Skin epidermis (tissue), 12 donors: ENCODE measurements around the gene SLC9A7.

Source experiments
- H3K27ac ChIP-seq, 21 experiments: fragments of 200-600 bp; sonication (generic) in 11 of 21; one replicate each; pipeline ENCODE4 v1.5.0; 2020; ENCODE audit warnings: mild to moderate bottlenecking in 3 of 21, inconsistent platforms in 2 of 21, moderate library complexity in 2 of 21
- H3K4me3 ChIP-seq, 7 experiments: fragments of 200-600 bp; sonication (generic) in 2 of 7; one replicate each; pipeline ENCODE4 v1.5.0; 2020; ENCODE audit warnings: inconsistent platforms in 2 of 7, mild to moderate bottlenecking in 2 of 7, moderate library complexity in 1 of 7

Gene SLC9A7

DNA sequence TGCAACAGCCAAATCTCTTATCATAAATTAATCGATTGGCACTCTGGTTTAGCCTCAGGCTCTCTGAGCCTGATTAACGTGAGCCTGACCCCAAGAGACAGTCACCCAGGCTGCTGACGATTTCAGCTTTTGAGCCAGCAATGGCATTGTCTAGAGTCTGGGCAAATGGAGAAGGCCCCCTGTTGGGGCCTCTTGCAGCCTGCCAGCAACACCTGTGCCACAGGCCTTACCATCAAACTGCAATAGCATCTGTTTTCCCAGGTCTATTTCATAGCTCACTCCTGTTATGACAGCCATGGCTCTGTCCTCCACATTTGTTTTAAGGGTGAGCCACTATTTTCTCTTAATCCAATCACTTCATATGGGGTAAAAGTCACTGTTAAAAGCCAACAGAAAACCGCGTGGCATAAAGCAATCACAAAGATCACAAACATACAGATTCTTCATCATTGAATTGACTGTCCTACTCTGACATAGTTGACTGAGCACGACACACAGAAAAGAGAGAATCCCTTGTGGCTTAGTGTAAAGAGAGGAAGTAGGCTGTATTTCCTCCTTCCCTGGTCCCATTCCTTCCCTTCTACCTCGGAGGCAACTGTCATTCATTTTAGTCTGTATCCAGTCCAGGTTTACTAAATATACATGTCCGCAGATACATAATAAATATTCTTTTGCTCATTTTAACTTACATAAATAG is 47.8 kb downstream of the SLC9A7 start:
- Histone ChIP-seq H3K27ac (peak overlapping the region in 1 of 21 experiments; percentile 23), H3K4me3 (no peak overlapping the region)

DNA sequence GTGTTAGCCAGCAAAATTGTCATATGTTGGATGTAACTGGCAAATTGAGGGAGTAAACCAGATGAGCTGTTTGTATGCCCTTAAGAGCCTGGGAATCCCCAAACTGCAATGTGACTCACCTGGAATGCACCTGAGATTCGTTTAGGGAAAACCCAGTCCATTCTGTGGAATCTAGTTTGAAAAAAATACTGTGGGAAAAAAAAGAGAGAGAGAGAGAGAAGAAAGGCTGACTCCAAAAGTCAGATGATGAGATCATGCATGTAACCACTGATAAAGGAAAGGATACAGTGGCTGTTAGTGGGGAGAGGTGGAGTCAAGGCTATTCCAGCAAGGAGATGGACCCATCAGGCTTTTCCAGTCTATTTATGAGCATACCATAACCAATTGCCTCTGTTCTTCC is 48.5 kb downstream of the SLC9A7 start:
- no peak overlapping the region for H3K27ac ChIP-seq
- H3K4me3 ChIP-seq = no peak overlapping the region

DNA sequence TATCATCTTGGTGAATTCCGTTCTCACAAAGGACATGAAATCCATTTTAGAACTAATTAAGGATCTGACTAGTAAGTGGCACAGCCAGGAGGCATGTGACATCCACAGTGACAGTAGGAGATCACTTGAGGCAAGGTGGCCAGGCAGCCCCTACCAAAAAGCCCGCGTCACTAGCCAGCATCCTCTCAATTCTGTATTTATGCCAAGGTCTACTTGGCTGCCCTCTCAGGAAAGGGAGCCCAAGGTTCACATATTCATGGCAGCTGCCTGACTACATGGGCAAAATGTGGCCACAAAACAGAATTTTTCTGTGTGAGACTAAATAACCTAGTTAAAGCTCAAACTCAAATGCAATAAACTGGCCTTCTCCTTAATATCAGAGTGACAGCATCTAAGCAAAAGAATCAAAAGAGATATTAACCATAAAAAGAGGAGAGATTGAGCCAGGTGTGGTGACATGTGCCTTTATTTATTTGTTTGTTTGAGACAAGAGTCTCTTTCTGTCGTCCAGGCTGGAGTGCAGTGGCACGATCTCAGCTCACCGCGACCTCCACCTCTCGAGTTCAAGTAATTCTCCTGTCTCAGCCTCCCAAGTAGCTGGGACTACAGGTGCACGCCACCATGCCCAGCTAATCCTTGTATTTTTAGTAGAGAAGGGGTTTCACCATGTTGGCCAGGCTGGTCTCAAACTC is 51.5 kb downstream of the SLC9A7 start:
- Histone ChIP-seq H3K4me3 (no peak overlapping the region), H3K27ac (no peak overlapping the region)

DNA sequence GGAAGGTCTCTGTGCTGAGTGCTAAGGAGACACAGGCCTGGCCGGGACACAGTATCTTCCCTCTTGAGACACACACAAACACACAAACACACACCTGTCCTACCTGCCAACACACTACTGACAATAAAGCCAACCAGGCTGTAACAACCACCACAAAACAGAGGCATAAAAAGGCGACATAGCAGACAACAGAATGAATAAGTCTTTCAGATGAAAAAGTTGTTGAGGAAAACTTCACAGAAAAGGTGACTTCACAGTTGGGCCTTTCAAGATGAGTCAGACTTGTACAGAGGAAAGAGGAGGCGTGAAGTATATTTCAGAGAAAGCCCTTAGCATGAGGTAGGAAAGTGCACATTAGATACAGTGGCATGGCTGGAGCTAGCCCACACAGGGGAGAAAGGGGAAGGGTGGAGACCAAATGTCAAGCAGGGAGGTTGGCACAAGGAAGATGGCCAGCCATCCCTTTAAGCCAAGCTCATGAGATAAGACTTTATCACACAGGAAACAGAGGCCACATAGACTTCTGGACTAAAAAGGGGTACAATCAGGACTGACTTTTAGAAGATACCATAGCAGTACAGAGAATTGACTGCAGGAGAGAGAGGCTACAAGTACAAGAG is 54.0 kb downstream of the SLC9A7 start:
- no peak overlapping the region for H3K4me3 ChIP-seq

DNA sequence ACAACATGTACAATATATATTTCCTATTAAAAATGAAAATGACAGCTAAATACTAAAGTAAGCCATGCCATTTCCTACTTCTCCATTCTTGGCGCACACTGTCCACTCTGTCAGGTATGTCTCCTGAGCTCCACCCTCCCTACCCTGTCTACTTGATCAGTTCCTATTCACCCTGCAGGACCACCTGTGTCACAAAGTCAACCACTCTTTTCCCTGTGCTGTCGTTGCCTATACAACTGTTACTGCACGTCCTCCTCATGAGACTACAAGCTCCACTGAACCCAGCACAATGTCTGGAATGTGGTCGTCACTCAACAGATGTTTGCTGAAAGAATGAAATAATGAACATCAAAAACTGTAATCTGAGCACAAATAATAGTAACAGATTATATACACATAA is 54.9 kb downstream of the SLC9A7 start:
- Histone ChIP-seq H3K27ac (no peak overlapping the region), H3K4me3 (no peak overlapping the region)

More for the DNA sequence above, 54.0 kb downstream of the SLC9A7 start:
- peak overlapping the region in 1 of 21 experiments; percentile 11 for H3K27ac ChIP-seq

DNA sequence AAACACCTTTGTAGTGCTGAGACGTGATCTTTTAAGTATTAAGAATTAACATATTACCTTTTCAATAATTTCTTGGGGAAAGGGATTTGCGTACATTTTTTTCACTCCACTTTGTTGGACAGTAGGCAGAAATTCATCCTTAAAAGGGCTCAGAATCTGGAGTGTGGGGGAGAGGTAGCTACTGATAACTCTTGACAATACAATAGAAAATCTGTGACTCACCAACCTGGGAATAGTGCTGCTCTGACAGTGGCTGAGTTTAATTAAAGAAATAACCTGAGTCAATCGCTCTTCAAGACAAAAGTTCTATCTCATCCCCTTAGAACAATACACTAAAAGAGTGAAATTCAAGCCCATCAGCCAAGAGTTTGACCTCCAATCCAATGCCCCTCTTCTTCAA is 60.2 kb downstream of the SLC9A7 start:
- Histone ChIP-seq H3K27ac (no peak overlapping the region), H3K4me3 (no peak overlapping the region)

DNA sequence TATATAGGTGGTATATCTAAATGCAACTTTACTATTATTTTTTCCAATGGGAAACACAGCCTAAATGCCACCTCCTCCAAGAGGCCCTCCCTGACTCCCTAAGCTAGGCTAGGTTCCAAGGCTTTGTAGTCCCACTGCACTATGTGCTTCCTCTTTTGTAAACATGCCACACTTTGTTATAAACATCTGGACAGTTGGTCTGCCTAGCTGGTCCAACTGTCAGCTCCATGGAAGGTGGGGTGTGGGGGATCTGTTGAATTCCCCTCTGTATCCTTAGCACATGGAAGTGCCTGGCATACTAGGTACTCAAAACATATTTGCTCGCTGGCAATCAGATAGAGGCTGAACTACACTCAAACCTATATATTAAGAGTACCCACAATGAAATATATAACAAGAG is 63.4 kb downstream of the SLC9A7 start:
- Histone ChIP-seq H3K4me3 (no peak overlapping the region), H3K27ac (no peak overlapping the region)

DNA sequence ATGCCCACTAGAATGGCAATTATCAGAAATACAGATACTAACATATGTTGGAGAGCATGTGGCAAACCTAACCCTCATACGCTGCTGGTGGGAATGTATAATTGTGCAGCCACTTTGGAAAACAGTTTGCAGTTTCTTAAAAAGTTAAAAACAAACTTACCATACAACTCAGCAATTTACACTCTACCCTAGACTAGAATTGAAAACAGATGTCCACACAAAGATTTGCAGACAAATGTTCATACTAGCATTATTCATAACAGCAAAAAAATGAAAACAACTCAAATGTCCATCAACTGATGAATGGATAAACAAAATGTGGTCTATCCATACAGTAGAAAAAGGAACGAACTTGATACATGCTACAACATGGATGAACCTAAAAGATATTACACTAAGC is 64.4 kb downstream of the SLC9A7 start:
- Histone ChIP-seq H3K4me3 (no peak overlapping the region), H3K27ac (no peak overlapping the region)

DNA sequence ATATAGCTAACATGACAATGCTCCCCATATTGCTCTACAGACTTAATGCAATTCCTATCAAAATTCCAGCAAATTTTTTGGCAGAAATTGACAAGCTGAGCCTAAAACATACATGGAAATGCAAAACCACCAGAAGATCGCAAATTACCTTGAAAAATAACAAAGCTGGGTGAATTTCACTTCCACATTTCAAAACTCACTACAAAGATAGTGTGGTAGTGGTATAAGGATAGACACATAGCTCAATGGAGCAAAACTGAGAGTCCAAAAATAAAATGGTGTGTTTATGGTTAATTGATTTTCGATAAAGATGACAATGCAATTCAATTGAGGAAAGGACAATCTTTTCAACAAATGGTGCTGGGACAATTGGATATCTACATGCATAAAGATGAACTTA is 65.8 kb downstream of the SLC9A7 start:
- H3K4me3 ChIP-seq = no peak overlapping the region
- H3K27ac ChIP-seq = no peak overlapping the region

DNA sequence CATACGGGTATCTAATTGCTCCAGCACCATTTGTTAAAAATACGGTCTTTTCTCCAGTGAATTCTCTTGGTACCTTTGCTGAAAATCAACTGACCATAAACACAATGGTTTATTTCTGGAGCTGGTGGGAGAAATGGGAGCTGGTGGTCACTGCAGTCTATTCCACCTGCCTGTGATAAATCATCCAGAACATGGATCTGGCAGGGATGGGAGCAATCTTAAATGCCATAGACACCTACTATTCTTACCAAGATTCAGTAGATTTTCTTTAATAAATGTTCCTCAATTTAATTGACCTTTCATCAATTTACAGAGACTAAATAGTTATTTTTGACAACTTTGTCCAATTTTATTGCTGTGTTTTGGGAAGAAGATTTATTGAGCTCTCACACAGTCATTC is 68.1 kb downstream of the SLC9A7 start:
- no peak overlapping the region for H3K27ac ChIP-seq
- H3K4me3 ChIP-seq = no peak overlapping the region

DNA sequence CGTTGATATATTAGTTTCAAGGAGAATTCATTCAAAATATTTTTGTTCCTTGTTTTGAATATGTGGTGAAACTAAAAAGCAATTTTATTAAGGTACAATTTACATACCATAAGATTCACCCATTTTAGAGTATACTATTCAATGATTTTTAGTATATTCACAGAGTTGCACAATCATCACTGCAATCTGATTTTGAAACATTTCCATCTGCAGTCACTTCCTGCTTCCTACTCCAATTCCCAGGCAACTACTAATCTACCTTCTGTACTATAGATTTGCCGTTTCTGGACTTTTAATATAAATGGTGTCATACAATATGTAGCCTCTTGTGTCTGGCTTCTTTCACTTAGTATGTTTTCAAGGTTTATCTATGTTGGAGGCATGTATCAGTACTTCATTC is 71.3 kb downstream of the SLC9A7 start:
- no peak overlapping the region for H3K4me3 ChIP-seq

DNA sequence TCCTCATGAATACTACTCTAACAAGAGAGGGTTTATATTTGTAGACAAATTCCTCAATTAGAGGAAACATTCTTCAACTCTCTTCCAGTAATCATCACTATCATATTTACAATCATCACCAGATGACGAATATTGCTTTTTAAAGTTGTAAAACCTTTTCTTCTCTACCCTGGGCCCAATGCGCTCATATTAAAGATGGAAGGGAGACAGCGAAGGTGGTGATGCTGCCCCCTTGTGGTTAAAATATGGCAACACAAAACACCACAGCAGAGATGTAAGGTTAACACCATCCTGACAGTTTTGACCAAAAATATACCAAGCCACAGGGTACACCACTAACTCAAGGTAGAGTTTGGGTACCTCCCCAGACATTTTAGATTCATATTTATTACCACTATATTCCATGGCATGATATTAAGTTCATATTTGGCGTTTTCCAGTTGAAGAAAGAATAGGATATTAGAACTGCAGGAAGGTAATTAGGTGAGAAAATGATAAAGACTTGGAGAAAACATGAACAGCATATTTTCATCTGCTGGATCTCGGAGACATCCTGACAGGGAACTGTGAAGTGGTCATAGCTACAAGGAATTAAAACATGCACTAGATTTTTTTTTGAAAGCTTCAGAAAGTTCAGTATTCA is 72.8 kb downstream of the SLC9A7 start:
- H3K27ac ChIP-seq = no peak overlapping the region
- no peak overlapping the region for H3K4me3 ChIP-seq

More for the DNA sequence above, 71.3 kb downstream of the SLC9A7 start:
- H3K27ac ChIP-seq = no peak overlapping the region

DNA sequence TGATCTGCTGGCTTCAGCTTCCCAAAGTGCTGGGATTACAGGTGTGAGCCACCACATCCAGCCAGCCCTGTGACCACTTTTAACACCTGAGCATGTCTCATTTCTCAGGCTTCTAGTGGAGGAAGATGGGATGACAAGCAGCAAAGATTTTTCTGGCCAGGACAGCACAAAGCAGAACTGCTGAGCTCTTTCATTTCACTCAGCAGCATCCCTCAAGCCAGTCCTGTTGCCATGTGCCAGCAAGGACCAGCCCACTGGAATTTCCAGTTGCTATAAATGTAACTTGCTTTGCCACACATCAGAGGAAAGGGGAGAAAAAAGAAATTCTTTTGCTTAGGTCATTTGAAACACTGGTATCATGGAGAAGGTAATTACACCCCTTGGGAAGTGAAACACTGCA is 75.9 kb downstream of the SLC9A7 start:
- Histone ChIP-seq H3K4me3 (no peak overlapping the region), H3K27ac (no peak overlapping the region)

DNA sequence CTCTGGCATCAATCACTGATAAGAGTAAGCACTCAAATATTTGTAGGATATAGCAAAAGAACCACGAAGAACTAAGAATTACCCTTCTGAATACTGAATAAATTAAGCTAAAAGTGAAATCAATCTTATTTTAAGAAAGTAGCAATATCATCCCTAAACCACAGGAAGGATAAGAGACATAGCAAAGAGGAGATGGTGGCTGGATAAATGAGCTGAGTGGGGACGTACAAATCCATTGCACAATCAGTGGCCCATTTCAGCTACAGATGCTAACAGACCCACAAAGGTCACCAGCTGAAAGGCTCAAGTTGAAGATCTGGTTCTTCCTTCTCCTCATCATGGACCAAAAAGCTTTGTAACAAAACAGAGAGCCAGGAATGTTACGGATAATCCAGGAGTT is 77.1 kb downstream of the SLC9A7 start:
- Histone ChIP-seq H3K4me3 (no peak overlapping the region), H3K27ac (no peak overlapping the region)

DNA sequence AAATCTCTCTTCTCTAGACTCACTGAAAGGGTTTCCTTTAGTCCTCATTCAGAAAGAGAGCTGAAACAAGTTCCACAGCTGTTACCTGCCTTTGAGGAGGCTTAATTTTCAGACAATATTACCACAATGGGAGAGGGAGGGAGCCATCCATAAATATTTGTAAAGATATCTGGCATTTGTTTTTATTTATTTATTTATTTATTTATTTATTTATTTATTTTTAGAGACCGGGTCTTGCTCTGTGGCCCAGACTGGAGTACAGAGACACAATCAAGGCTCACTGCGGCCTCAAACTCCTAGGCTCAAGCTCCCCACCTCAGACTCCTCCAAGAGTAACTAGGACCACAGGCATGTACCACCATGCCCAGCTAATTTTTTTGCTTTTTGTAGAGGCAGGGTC is 80.7 kb downstream of the SLC9A7 start:
- no peak overlapping the region for H3K4me3 ChIP-seq

DNA sequence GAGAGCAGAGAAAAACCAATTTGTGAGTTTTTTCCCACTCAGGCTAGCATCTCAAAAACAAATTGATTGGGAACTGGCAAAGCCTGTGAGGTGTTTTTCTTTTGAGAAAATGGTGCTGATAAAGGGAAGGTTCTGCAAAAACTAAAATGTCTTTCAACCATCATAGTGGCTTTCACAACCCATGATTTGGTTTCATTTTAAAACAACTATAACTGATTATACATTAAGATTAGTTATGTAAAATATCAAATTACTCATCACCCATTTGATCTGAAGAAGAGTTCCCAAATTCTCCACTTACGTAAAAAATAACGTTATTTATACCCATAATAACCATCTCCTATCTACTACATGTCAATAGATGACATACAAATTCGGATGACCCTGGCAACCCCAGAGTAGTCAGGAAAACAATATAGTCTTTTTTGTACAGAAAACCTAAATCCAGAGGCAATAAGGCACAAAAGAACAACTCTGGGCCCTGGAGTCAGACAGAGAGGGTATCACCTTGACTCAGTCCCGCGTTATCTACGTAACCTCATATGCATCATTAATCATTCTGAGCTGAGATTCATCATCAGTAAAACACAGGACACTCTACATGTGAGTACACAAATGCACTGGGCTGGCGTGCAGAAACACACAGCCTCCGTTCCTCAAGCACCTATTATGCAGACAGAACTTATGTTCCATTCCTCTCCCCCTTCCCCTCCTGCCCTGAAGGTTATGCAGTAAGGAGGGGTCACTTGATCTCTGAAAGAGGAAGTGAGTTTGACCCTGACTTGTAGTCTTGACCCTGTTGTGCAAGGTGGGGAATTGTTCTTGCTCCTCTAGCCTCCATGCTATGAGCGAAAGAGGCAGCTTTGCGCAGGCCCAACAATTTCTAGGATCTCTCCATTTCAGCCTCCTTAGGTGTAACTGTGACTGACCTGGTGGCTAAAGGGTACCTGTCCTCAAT is 82.2 kb downstream of the SLC9A7 start:
- H3K4me3 ChIP-seq = no peak overlapping the region
- H3K27ac ChIP-seq = no peak overlapping the region

More for the DNA sequence above, 80.7 kb downstream of the SLC9A7 start:
- H3K27ac ChIP-seq = no peak overlapping the region

DNA sequence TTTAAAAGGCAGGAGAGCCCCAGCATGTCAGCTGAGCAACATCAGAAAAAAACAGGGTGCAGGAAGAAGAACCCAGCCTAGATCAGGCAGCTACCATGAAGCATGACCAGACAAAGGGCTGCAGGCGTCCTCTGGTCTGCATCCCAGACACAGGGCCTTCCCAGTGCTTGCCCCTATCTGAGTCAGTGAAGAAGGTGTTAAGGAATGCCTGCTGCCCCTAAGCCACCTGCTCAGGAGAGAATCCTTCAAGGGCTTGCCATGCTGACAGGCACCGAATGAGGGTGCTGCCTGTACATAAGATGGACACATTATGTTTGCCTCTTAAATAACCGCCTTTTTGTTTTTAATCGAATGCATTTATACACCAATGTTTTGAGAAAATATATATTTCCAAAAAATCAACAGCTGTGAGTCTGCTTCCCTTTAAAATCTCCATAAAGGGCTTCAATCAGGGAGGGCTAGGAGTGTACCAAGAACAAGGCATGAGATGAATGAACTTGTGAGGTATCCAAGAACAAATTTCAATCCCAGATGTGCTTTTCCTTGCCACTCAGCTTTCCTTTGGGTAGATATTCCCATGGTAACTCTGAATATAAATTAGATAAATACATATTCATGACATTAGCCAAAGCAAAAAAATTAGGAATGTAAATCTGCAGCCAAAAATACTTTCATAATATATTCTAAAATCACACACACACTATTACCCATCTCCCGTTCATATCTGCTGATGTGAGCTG is 85.1 kb downstream of the SLC9A7 start:
- Histone ChIP-seq H3K4me3 (no peak overlapping the region), H3K27ac (no peak overlapping the region)

DNA sequence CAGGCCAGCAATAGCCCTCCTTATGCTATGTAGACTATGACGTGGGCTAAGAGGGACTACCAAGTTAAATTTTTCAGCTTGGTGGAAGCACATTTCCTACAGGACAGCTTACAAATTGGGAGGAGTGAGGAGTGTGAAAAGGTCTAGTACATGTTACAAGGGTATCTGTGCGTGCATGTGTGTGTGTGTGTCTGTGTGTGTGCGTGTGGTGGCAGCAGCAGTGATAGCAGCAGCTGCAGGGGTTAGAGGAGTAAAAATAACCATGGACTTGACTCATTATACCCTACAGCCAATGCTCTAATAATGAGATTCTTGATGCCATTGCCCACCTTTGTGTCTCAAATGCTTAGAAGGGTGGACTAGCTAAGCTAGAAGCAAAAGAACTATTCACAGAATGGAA is 88.6 kb downstream of the SLC9A7 start:
- H3K4me3 ChIP-seq = no peak overlapping the region
- H3K27ac ChIP-seq = no peak overlapping the region

DNA sequence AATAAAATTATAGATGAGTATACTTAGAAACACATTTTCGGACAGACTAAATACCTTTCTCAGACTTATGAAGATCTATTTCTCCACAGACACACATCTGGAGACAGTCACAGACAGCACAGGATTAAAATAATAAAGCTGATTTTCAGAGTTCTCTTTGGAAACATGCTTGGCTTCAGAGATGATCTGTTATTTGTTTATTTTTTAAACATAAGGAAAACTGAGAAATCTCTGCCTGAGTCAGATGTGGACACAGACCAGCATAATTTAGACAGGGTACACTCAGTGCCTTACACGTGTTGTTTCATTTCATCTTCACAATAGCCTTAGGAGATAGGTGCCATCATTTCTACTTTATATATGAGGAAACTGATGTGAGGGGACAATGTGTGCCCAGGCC is 92.1 kb downstream of the SLC9A7 start:
- H3K4me3 ChIP-seq = no peak overlapping the region
- no peak overlapping the region for H3K27ac ChIP-seq
